Activated T-helper 2 cell treated with anti-CD3 and anti-CD28 coated beads, Interferon-gamma antibody, Interleukin-2, Interleukin-4, amounts not matched to agents 10 μg/mL and 5 μg/mL and 100 μg/mL, durations not matched to agents 14 hours and 24 hours and 36 hours (primary cell): ENCODE data around the gene LRRC2. TPM values are rescaled to one million over a fixed set of nuclear protein-coding genes. Genes with fewer than 3 reads are reported as not detected.

Experiments
- DNase-seq: peaks from one replicate; pipeline ENCODE4 v3.0.0; 2021; ENCODE audit warnings: low spot score
- H3K27ac Mint-ChIP-seq: one replicate; pipeline ENCODE4 v1.8.0; 2021; ENCODE audit warnings: mixed read lengths
- H3K27me3 Mint-ChIP-seq: one replicate; pipeline ENCODE4 v1.8.0; 2021; ENCODE audit warnings: low read depth, mixed read lengths
- H3K36me3 Mint-ChIP-seq: one replicate; pipeline ENCODE4 v1.8.0; 2021; ENCODE audit warnings: low read depth, mixed read lengths
- H3K4me1 Mint-ChIP-seq: one replicate; pipeline ENCODE4 v1.8.0; 2021; ENCODE audit warnings: low read depth, mixed read lengths
- H3K4me3 Mint-ChIP-seq: one replicate; pipeline ENCODE4 v1.8.0; 2021; ENCODE audit warnings: low read depth, mild to moderate bottlenecking, moderate library complexity, mixed read lengths
- H3K9me3 Mint-ChIP-seq: one replicate; pipeline ENCODE4 v1.8.0; 2021; ENCODE audit warnings: mixed read lengths
- intact Hi-C: fragments of 100-400 bp; cut with micrococcal nuclease; formaldehyde crosslinking; loops from one replicate; pipeline ENCODE4 v1.15.1; 2023
- total RNA-seq: library from RNA; stranded (reverse); gene quantifications from 2 replicates; pipeline ENCODE4 v1.2.3, GENCODE V29; 2022

LRRC2 gene
- total RNA-seq, 1 donor from 2014 or later: not detected

DNA sequence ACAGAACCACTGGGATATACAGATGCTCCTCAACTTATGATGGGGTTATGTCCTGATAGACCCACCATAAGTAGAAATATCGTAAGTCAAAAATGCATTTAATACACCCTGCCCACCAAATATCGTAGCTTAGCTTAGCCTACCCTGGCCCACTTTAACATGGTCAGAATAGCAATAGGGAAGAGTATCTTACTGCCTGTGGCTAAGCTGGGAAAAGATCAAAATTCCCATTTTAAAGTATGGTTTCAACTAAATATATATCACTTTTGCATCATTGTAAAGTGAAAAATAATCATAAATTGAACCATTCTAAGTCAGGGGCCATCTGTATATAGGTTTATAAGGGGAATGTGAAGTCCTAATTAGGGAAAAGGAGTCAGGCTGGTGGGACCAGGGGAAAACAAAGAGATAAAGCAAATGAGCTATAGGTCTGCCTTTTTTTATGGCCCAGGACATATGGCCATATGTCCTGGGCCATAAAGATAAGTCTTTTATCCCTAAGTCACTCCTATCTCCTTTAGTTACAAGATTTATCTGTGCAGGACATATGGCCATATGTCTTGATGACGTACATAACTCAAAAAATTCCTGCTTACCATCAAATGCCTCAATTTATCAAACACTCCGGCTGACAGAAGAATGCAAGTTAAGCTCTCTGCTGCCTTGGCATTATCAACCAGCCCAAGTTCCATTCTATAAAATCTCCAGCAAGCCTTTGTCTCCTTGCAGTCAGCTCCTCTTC is 57.1 kb downstream of the LRRC2 start:
- Mint-ChIP-seq H3K4me1 (peaks cover 9% of the 10 kb centered on the region), H3K36me3 (no peaks in the 10 kb centered on the region), H3K9me3 (no peaks in the 10 kb centered on the region), H3K27ac (no peak overlapping the region), H3K4me3 (no peak overlapping the region), H3K27me3 (peaks cover 36% of the 10 kb centered on the region)
- no peak for DNase-seq
- intact Hi-C loops: no loop called here

DNA sequence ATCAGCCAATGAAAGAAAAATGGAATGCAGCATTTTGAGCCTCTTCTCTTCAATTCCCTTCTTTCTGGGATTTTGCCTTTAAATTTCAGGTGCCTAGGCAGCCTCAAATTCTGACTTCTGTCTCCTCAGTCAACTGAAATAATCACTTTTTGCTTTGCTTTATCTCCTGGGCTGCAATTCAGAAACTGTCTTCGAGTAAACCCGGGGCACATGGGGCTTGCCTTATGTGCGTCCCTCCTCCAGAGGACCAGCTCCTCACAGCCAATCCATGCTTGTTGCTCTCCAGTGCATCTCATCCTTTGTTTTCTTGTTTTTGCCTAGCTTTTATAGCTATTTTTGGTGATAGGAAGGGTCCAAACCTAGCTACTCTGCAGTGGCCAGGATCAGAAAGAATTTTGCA is 59.6 kb downstream of the LRRC2 start:
- intact Hi-C loops: no loop called here
- no peak for DNase-seq
- Mint-ChIP-seq H3K9me3 (no peaks in the 10 kb centered on the region), H3K27ac (no peak overlapping the region), H3K27me3 (peaks cover 25% of the 10 kb centered on the region), H3K4me3 (no peak overlapping the region), H3K36me3 (no peaks in the 10 kb centered on the region), H3K4me1 (peaks cover 12% of the 10 kb centered on the region)

DNA sequence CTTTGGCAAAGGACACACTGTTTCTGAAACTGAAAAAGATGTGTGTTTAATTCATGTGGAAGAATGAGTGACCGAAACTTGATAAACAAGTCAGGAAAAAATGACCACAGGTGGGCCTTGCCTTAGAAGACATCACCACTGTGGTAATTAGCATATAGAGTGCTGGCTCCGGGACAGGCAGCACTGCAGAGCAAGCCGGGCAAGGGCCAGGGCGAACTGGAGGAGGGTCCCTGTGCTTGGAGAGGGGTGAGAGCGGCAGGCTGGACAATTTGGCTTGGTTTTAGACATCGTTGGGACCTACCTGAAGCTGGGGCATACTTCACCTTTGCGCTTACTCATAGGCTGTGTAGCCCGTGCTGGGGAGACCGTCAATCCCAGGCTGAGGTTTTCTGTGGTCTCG is 60.1 kb downstream of the LRRC2 start:
- intact Hi-C loops: no loop called here
- DNase-seq: no peak
- Mint-ChIP-seq H3K27ac (no peak overlapping the region), H3K27me3 (peaks cover 21% of the 10 kb centered on the region), H3K36me3 (no peaks in the 10 kb centered on the region), H3K4me1 (peaks cover 12% of the 10 kb centered on the region), H3K4me3 (no peak overlapping the region), H3K9me3 (no peaks in the 10 kb centered on the region)

DNA sequence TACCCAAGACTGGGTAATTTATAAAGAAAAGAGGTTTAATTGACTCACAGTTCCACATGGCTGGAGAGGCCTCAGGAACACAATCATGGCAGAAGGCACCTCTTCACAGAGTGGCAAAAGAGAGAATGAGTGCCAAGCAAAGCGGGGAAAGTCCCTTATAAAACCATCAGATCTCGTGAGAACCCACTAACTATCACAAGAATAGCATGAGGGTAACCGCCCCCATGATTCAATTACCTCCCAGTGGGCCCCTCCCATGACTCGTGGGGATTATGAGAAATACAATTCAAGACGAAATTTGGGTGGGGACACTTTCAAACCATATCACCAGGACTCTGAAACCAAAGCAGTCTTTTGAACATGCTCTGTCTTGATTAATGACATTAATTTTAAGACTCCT is 61.3 kb downstream of the LRRC2 start:
- Mint-ChIP-seq H3K27me3 (peaks cover 13% of the 10 kb centered on the region), H3K4me3 (no peak overlapping the region), H3K9me3 (no peaks in the 10 kb centered on the region), H3K36me3 (no peaks in the 10 kb centered on the region), H3K4me1 (peaks cover 14% of the 10 kb centered on the region), H3K27ac (no peak overlapping the region)
- DNase-seq: no peak
- intact Hi-C loops: no loop called here

DNA sequence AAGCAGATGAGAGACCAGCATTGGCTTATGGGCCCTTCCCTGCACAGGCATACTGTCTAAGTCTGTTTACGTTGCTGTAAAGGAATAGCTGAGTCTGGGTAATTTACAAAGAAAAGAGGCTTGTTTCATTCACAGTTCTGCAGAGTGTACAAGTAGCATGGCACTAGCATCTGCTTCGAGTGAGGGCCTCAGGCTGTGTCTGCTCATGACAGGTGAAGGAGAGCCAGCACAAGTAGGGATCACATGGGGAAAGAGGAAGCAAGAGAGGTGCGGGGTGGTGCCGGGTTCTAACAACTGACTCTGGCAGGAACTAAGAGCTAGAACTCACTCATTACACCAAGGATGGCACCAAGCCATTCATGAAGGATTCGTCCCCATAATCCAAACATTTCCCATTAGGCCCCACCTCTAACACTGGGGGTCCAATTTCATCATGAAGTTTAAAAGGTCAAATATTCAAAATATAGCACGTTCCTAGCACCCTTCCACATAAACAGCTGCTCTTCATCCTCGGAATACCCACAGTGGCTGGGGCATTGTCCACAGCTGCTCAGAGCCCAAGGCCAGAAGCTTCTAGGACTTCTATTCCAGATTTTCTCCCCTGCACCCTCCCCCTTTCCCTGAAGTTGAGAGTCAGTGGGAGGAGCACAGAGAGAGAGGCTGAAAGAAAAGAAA is 62.8 kb downstream of the LRRC2 start:
- no peak for DNase-seq
- H3K27ac Mint-ChIP-seq: no peak overlapping the region
- H3K27me3 Mint-ChIP-seq: peaks cover 9% of the 10 kb centered on the region
- intact Hi-C loops: no loop called here
- peaks cover 14% of the 10 kb centered on the region for H3K4me1 Mint-ChIP-seq
- no peaks in the 10 kb centered on the region for H3K36me3 Mint-ChIP-seq
- H3K9me3 Mint-ChIP-seq: no peaks in the 10 kb centered on the region
- H3K4me3 Mint-ChIP-seq: no peak overlapping the region

DNA sequence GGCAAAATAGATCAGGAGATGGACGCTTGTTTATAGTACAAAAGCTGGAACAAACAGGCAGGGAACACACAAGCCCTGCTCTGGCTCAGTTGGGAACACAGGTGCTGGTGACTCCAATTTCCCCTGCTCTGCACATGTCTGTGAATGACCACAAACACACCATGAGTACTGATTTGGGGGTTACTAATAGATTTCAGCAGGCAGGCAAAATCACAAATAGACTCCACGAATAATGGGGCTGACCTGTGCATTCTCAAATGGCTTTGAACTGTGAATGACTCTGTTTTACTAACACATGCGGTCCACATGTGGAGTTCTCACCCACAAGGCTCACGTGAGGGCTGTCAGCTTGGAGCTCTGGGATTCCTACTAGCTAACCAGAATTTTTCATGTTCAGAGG is 64.4 kb downstream of the LRRC2 start:
- Mint-ChIP-seq H3K27ac (no peak overlapping the region), H3K27me3 (peaks cover 7% of the 10 kb centered on the region), H3K36me3 (no peaks in the 10 kb centered on the region), H3K4me1 (peaks cover 14% of the 10 kb centered on the region), H3K4me3 (no peak overlapping the region), H3K9me3 (no peaks in the 10 kb centered on the region)
- no peak for DNase-seq
- intact Hi-C loops: no loop called here

DNA sequence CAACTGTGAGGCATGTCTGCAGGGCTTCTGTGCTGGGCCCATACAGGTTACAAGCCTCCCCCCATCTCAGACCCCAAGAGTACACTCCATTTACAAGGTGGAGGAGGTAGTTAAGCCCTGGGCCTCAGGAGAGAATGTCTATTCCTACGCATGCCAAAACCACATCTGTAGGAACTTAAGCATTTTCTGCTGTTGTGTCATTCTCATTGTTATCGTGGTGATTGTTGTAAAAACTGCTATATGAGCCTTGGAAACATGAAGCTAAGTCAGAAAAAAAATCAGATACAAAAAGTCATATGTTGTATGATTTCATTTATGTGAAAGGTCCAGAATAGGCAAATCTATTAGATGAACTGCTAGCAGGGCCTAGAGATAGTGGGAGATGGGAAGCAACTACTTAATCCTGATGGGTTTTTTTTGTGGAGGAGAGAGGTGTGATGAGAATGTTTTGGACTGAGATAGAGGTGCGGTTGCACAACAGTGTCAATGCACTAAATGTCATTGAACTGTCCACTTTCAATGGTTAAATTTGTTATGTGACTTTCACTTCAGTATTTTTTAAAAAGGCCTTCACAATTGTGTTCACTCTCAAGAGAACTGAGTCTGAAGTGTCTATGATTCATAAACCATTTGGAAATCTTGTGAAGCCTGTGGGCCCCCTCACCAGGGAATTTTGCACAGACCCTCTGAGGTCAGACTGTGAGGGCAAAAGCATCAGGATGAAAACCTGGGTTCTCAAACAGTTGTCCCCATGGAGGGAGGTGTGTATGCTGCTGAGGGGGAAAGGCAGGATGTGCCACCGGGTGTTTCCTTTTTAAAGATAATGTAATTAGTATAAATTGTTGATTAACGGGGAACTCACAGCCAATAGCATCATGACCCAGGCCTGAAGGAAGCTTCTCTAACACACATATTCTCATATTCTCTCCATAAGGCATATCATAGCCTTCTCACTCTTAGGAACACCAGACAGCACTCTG is 65.2 kb downstream of the LRRC2 start:
- H3K27ac Mint-ChIP-seq: no peak overlapping the region
- no peak for DNase-seq

DNA sequence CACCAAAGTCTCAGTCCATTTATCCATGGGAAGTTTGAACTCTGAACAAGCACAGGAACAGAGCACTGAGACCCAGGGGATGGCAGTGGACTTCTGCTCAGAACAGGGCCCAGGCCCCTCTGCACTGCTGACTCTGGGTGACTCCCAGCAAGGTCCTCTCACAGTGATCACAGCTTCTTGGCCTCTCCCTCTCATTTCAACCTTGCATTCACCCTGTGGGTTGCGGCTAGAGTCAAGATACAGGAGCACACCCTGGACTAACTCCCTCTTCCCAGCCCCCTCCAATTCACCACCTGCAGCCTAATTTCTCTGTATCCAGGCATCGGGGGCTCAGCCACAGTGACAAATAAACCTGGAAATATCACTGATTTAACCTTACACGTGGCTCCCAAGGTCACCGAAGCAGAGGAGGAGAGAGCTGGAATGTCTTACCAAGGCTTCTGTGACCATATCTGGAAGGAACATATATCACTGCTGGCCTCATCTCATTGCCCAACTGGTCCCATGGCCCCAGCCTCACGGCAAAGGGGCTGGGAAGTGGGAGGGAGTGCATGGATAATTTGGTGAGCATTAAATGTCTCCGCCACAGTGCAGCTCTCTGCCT is 67.1 kb downstream of the LRRC2 start:
- no peak overlapping the region for H3K27ac Mint-ChIP-seq
- intact Hi-C loops: no loop called here
- H3K9me3 Mint-ChIP-seq: no peaks in the 10 kb centered on the region
- no peak for DNase-seq
- H3K4me3 Mint-ChIP-seq: no peak overlapping the region
- H3K4me1 Mint-ChIP-seq: peaks cover 5% of the 10 kb centered on the region
- H3K27me3 Mint-ChIP-seq: peaks cover 6% of the 10 kb centered on the region
- H3K36me3 Mint-ChIP-seq: no peaks in the 10 kb centered on the region

More for the DNA sequence above, 65.2 kb downstream of the LRRC2 start:
- Mint-ChIP-seq H3K4me3 (no peak overlapping the region), H3K27me3 (peaks cover 8% of the 10 kb centered on the region), H3K36me3 (no peaks in the 10 kb centered on the region), H3K9me3 (no peaks in the 10 kb centered on the region), H3K4me1 (peaks cover 14% of the 10 kb centered on the region)
- intact Hi-C loops: no loop called here

DNA sequence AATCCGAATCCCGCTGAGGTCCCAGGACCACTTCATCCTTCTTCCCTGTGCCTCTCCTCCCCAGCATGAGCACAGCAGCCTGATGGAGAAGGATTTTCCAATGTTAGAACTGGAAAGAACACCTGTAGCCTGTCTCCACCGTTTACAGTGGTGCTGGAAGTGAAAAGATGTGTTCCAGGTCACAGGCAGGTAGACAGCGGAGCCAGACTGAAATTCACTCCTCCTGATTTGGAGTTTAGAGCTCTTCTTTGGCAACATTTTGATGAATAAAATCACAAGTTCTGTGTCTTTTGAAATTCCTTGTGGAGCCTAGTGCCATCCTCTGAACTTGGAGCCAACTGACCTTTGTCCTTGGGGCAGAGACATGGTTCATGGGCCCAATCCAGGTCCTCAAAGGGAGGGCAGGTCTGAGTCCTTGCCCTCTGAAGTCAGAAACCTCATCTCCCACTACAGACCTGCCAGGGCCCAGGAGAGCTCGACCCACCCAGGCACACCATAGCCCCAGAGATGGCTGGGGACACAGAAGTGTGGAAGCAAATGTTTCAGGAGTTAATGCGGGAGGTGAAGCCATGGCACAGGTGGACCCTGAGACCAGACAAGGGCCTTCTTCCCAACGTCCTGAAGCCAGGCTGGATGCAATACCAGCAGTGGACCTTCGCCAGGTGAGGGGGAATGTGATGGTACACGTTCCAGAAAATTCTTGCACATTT is 68.4 kb downstream of the LRRC2 start, which contains the start of gene RTP3:
RTP3 (plus strand) TSS at position 421 of the 710 bp plus-strand sequence; CDS start at position 508, 87 bp downstream.
- intact Hi-C loops: loop anchor here (2.0 kb wide), 1 partner anchor 61 kb away; no protein-coding TSS in a partner anchor
- Mint-ChIP-seq H3K4me1 (peaks cover 2% of the 10 kb centered on the region), H3K9me3 (no peaks in the 10 kb centered on the region), H3K27ac (no peak within 1 kb of the TSS), H3K4me3 (no peak within 1 kb of the TSS), H3K27me3 (peaks cover 11% of the 10 kb centered on the region), H3K36me3 (no peaks in the 10 kb centered on the region)
- no peak for DNase-seq

DNA sequence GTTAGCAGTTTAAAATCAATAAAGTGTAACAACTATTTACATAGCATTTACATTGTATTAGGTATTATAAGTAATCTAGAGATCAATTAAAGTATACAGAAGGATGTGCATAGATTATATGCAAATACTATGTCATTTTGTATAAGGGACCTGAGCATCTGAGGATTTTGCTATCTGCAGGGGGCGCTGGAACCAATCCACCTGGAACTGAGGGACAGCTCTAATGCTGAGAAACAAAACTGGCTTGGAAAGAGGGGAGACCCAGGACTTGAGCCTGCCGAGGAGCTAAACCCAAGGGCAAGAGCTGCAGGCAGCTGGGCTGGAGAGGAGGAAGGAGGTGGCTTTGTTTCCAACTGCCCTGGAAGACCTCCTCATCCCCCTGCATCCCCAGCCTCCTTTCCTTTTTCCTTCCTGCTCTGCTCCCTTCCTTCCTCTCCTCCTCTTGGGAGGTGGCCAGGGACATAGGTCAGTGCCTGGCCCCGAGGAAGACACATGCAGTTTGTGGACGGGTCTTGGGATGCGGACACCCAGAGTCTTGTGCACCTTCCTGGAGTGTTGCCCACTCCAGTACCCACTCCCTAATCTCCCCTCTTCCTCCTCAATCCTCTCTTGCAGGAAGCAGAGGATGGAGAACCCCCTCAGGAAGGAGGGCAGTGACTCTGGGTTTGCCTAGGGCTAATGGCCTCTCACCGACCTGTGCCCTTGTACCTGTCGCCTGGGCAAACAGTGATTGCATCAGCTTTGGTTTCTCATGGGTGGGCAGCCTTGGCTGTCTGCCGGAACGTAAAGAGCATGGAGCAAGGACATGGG is 69.2 kb downstream of the LRRC2 start:
- intact Hi-C loops: loop anchor here (2.0 kb wide), 1 partner anchor 62 kb away; no protein-coding TSS in a partner anchor
- H3K4me3 Mint-ChIP-seq: no peak overlapping the region
- H3K9me3 Mint-ChIP-seq: no peaks in the 10 kb centered on the region

DNA sequence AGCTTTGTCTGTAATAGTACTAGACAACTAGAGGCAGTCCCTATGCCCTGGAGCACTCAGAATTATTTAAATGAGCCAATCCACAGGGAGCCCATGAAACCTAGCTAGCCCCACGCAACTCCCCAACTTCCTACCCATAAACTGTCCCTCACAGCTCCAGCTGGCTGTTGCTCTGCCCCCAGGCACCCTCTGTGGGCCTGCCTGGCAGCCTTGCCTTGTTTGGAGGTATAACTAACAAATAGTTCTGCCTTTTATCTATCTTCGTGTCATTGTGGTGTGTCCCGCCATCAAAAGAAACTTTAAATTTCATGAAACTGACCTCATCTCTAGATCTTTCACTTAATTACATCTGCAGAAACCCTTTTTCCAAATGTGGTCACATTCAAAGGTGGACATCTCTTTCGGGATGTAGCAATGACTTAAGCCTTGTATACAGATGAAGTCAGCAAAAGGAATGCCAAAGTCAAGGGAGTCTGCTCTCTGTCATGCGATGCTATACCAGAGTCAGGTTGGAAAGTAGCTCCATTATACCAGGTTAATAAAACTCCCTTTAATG is 70.1 kb downstream of the LRRC2 start:
- Mint-ChIP-seq H3K27me3 (peaks cover 19% of the 10 kb centered on the region), H3K9me3 (no peaks in the 10 kb centered on the region), H3K4me1 (peaks cover 2% of the 10 kb centered on the region), H3K36me3 (no peaks in the 10 kb centered on the region), H3K27ac (no peak overlapping the region), H3K4me3 (no peak overlapping the region)
- DNase-seq: no peak
- intact Hi-C loops: loop anchor here (2.0 kb wide), 1 partner anchor 63 kb away; no protein-coding TSS in a partner anchor

More for the DNA sequence above, 69.2 kb downstream of the LRRC2 start:
- peak; percentile 20 for DNase-seq
- H3K36me3 Mint-ChIP-seq: no peaks in the 10 kb centered on the region
- H3K4me1 Mint-ChIP-seq: peaks cover 2% of the 10 kb centered on the region
- peaks cover 13% of the 10 kb centered on the region for H3K27me3 Mint-ChIP-seq
- no peak overlapping the region for H3K27ac Mint-ChIP-seq
